Measurements from ENCODE around the gene NAV3. TPM values are rescaled to one million over a fixed set of nuclear protein-coding genes. Genes with fewer than 3 reads are reported as not detected.

NAV3 gene
- total and polyA plus RNA-seq, 2 experiments from 2014 or later: 4.0 to 12.0 TPM

DNA sequence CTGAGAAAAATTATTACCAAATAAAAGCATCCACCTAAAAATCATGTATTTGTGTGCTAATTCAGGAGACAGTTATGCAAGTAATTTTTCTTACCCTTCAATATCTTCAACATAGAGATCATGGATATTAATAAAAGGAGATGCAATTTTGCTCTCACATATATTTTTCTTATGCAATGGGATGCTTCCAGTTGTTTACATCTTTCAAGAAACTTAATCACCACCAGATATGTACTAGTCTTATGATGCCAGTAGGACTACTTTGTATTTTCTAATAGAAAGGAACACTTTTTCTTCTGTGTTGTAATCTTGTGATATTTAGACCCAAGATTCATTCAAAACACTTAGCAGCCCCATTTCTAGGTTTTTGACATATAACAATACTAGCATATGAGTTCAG is 107.6 kb downstream of the NAV3 start (continued):
- TF ChIP-seq CREB1 (CRISPR knock-in tag; IDR thresholded peaks at IDR 0.05; ENCODE audit: low read depth): no peak
- no peak for TF ChIP-seq NANOG (IDR thresholded peaks at IDR 0.05; ENCODE audit: borderline replicate concordance)

DNA sequence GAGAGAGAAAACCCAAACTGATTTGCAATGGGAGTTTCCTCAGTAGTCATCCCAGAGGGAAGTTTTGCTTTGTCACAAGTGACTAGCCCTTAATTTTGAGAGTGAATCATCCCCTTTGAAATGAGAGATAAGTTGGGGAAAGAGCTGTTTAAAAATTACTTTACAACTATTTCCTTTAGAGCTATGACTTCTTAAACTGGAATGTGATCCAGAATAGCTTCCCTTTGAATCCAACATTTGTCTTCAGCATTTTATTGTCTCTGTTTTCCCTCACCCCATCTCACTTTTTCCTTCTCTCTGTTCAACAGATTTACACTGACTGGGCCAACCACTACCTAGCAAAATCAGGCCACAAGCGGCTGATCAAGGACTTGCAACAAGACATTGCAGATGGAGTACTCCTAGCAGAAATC is 109.3 kb downstream of the NAV3 start:
- no peaks in the 10 kb centered on the region for H3K9me2 ChIP-seq (ENCODE audit: insufficient read depth)
- TF ChIP-seq, protein P1, sequence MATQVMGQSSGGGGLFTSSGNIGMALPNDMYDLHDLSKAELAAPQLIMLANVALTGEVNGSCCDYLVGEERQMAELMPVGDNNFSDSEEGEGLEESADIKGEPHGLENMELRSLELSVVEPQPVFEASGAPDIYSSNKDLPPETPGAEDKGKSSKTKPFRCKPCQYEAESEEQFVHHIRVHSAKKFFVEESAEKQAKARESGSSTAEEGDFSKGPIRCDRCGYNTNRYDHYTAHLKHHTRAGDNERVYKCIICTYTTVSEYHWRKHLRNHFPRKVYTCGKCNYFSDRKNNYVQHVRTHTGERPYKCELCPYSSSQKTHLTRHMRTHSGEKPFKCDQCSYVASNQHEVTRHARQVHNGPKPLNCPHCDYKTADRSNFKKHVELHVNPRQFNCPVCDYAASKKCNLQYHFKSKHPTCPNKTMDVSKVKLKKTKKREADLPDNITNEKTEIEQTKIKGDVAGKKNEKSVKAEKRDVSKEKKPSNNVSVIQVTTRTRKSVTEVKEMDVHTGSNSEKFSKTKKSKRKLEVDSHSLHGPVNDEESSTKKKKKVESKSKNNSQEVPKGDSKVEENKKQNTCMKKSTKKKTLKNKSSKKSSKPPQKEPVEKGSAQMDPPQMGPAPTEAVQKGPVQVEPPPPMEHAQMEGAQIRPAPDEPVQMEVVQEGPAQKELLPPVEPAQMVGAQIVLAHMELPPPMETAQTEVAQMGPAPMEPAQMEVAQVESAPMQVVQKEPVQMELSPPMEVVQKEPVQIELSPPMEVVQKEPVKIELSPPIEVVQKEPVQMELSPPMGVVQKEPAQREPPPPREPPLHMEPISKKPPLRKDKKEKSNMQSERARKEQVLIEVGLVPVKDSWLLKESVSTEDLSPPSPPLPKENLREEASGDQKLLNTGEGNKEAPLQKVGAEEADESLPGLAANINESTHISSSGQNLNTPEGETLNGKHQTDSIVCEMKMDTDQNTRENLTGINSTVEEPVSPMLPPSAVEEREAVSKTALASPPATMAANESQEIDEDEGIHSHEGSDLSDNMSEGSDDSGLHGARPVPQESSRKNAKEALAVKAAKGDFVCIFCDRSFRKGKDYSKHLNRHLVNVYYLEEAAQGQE (IDR thresholded peaks at IDR 0.05; ENCODE audit: unreplicated experiment): no peak
- TF ChIP-seq, protein P2, sequence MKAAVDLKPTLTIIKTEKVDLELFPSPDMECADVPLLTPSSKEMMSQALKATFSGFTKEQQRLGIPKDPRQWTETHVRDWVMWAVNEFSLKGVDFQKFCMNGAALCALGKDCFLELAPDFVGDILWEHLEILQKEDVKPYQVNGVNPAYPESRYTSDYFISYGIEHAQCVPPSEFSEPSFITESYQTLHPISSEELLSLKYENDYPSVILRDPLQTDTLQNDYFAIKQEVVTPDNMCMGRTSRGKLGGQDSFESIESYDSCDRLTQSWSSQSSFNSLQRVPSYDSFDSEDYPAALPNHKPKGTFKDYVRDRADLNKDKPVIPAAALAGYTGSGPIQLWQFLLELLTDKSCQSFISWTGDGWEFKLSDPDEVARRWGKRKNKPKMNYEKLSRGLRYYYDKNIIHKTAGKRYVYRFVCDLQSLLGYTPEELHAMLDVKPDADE (IDR thresholded peaks at IDR 0.05): no peak
- TF ChIP-seq ZNF331 (CRISPR knock-in tag; IDR thresholded peaks at IDR 0.05; ENCODE audit: low read depth) (no peak), EZH2 (IDR thresholded peaks at IDR 0.05; ENCODE audit: low read depth, unreplicated experiment) (no peak), POLR2AphosphoS5 (IDR thresholded peaks at IDR 0.05; ENCODE audit: low read depth) (no peak), NANOG (IDR thresholded peaks at IDR 0.05; ENCODE audit: borderline replicate concordance) (no peak)
- peak; percentile 43; the same call in 2 of the 3 replicates for ATAC-seq
- Mint-ChIP-seq H3K36me3 (ENCODE audit: low read depth) (no peaks in the 10 kb centered on the region), H3K9me3 (no peaks in the 10 kb centered on the region), H3K4me3 (no peak overlapping the region), H3K27me3 (ENCODE audit: insufficient read depth, low read depth, poor library complexity) (no peaks in the 10 kb centered on the region), H3K4me1 (peaks cover 3% of the 10 kb centered on the region; the same call in 2 of the 3 replicates), H3K27ac (peak overlapping the region; percentile 47)
- no peaks in the 10 kb centered on the region for H3K27me3 ChIP-seq (ENCODE audit: insufficient read depth)
- no peaks in the 10 kb centered on the region for H4K20me1 ChIP-seq (replicated peaks; ENCODE audit: insufficient read depth)
- H3K4me1 ChIP-seq (ENCODE audit: insufficient read depth): no peaks in the 10 kb centered on the region
- no peak overlapping the region for H3K27ac ChIP-seq (ENCODE audit: low read depth)
- H2AFZ ChIP-seq: no peak overlapping the region
- no peak for DNase-seq (ENCODE audit: low spot score)
- no peak overlapping the region for H3K4me2 ChIP-seq
- H3F3A ChIP-seq (replicated peaks; ENCODE audit: low read depth): no peaks in the 10 kb centered on the region
- no peak overlapping the region for H3K4me3 ChIP-seq
- no peaks in the 10 kb centered on the region for H3K79me2 ChIP-seq (replicated peaks; ENCODE audit: insufficient read depth)
- no peaks in the 10 kb centered on the region for H3K36me3 ChIP-seq (ENCODE audit: insufficient read depth)

DNA sequence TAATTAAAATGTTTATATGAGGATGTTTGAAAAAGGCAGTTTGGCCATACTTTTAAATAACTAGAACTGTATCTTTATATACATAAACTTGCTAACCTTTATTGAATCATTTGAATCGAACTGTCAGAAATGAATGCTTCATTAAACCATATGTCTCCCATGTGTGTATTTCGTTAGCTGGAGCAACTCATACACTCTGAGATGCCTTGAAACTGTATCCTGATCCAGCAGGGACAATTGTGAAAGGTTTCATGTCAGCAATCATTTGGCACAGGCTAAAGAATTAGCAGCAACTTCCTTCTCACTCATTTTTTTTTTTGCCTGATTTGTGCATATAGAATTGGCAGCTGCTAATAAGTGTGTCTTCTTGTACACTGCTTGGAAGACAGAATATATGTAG is 109.9 kb downstream of the NAV3 start:
- H3K36me3 Mint-ChIP-seq (ENCODE audit: low read depth): no peaks in the 10 kb centered on the region
- H3K4me3 Mint-ChIP-seq: no peak overlapping the region
- Histone ChIP-seq H3K79me2 (replicated peaks; ENCODE audit: insufficient read depth) (no peaks in the 10 kb centered on the region), H3K4me2 (no peak overlapping the region), H3K4me3 (no peak overlapping the region), H2AFZ (no peak overlapping the region), H3K9me2 (ENCODE audit: insufficient read depth) (no peaks in the 10 kb centered on the region), H4K20me1 (replicated peaks; ENCODE audit: insufficient read depth) (no peaks in the 10 kb centered on the region), H3K4me1 (ENCODE audit: insufficient read depth) (no peaks in the 10 kb centered on the region), H3K27me3 (ENCODE audit: insufficient read depth) (no peaks in the 10 kb centered on the region), H3F3A (replicated peaks; ENCODE audit: low read depth) (no peaks in the 10 kb centered on the region), H3K27ac (ENCODE audit: low read depth) (no peak overlapping the region), H3K36me3 (ENCODE audit: insufficient read depth) (no peaks in the 10 kb centered on the region)
- H3K27ac Mint-ChIP-seq: no peak overlapping the region
- no peak for DNase-seq (ENCODE audit: low spot score)
- H3K9me3 Mint-ChIP-seq: no peaks in the 10 kb centered on the region
- H3K27me3 Mint-ChIP-seq (ENCODE audit: insufficient read depth, low read depth, poor library complexity): no peaks in the 10 kb centered on the region
- ATAC-seq: no peak
- H3K4me1 Mint-ChIP-seq: peaks cover 3% of the 10 kb centered on the region; the same call in 2 of the 3 replicates
- TF ChIP-seq EZH2 (IDR thresholded peaks at IDR 0.05; ENCODE audit: low read depth, unreplicated experiment): no peak
- no peak for TF ChIP-seq POLR2AphosphoS5 (IDR thresholded peaks at IDR 0.05; ENCODE audit: low read depth)
- no peak for TF ChIP-seq CREB1 (CRISPR knock-in tag; IDR thresholded peaks at IDR 0.05; ENCODE audit: low read depth)
- no peak for TF ChIP-seq ZNF331 (CRISPR knock-in tag; IDR thresholded peaks at IDR 0.05; ENCODE audit: low read depth)
- no peak for TF ChIP-seq NANOG (IDR thresholded peaks at IDR 0.05; ENCODE audit: borderline replicate concordance)
- no peak for TF ChIP-seq STAT1 (IDR thresholded peaks at IDR 0.05; ENCODE audit: unreplicated experiment)
- no peak for TF ChIP-seq ZNF114 (CRISPR knock-in tag; IDR thresholded peaks at IDR 0.05)
